PFSK-1 (cell line): Measurements from ENCODE around the gene SLC43A3.

Experiments used
- FOXP2 ChIP-seq: optimal IDR thresholded peaks from 2 replicates; pipeline ENCODE3; 2011; ENCODE audit warnings: borderline replicate concordance, control low read depth, inconsistent platforms; ENCODE audit not compliant: insufficient read depth; ENCODE audit errors: extremely low read length, extremely low read depth
- POLR2AphosphoS5 ChIP-seq: IDR thresholded peaks from 2 replicates; pipeline ENCODE4 v1.6.1; 2012; ENCODE audit warnings: low read depth, mild to moderate bottlenecking, control low read depth, low read length, moderate library complexity
- SIN3A ChIP-seq: IDR thresholded peaks from 2 replicates; pipeline ENCODE4 v1.6.1; 2012; ENCODE audit warnings: mild to moderate bottlenecking, low read length, moderate library complexity, borderline replicate concordance; ENCODE audit not compliant: insufficient read depth
- TAF1 ChIP-seq: IDR thresholded peaks from 2 replicates; pipeline ENCODE4 v1.6.1; 2012; ENCODE audit warnings: low read length, control low read depth, borderline replicate concordance; ENCODE audit not compliant: insufficient read depth
- TF ChIP-seq, protein P1 (sequence below), 2 experiments: IDR thresholded peaks; 2 replicates each; pipeline versions ENCODE4 v1.6.1 to v1.8.0; 2011 to 2012; ENCODE audit warnings: low read depth in 2 of 2, low read length in 2 of 2, control low read depth in 1 of 2, inconsistent platforms in 1 of 2, mild to moderate bottlenecking in 1 of 2, moderate library complexity in 1 of 2; ENCODE audit not compliant: insufficient read depth in 1 of 2

The SLC43A3 gene

DNA sequence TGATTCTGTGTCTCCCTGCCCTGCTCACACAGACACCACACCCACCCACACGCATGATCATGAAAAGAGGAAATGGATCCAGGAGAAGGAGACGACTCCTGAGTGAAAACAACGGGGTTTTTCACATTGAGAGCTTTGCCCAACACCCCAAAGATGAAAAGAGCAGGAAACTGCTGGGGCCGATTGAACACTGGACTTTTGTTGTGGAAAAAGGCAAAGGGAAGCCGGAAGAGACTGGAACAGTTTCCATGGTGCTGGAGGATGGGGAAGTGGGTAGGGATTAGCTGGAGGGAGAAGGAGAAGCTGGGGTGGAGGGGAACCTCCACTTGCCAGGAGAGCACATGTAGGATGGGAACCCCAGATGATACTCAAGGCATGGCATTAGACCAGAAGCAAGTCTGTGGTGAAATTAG lies 5.2 kb upstream of the SLC43A3 start:
- TF ChIP-seq TAF1, result no peak
- TF ChIP-seq SIN3A, result no peak
- no peak for TF ChIP-seq FOXP2
- TF ChIP-seq, protein P1, sequence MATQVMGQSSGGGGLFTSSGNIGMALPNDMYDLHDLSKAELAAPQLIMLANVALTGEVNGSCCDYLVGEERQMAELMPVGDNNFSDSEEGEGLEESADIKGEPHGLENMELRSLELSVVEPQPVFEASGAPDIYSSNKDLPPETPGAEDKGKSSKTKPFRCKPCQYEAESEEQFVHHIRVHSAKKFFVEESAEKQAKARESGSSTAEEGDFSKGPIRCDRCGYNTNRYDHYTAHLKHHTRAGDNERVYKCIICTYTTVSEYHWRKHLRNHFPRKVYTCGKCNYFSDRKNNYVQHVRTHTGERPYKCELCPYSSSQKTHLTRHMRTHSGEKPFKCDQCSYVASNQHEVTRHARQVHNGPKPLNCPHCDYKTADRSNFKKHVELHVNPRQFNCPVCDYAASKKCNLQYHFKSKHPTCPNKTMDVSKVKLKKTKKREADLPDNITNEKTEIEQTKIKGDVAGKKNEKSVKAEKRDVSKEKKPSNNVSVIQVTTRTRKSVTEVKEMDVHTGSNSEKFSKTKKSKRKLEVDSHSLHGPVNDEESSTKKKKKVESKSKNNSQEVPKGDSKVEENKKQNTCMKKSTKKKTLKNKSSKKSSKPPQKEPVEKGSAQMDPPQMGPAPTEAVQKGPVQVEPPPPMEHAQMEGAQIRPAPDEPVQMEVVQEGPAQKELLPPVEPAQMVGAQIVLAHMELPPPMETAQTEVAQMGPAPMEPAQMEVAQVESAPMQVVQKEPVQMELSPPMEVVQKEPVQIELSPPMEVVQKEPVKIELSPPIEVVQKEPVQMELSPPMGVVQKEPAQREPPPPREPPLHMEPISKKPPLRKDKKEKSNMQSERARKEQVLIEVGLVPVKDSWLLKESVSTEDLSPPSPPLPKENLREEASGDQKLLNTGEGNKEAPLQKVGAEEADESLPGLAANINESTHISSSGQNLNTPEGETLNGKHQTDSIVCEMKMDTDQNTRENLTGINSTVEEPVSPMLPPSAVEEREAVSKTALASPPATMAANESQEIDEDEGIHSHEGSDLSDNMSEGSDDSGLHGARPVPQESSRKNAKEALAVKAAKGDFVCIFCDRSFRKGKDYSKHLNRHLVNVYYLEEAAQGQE (IDR thresholded peaks at IDR 0.05; ENCODE audit: insufficient read depth in 1 of 2, low read depth in 2 of 2, low read length in 2 of 2), result no peak

DNA sequence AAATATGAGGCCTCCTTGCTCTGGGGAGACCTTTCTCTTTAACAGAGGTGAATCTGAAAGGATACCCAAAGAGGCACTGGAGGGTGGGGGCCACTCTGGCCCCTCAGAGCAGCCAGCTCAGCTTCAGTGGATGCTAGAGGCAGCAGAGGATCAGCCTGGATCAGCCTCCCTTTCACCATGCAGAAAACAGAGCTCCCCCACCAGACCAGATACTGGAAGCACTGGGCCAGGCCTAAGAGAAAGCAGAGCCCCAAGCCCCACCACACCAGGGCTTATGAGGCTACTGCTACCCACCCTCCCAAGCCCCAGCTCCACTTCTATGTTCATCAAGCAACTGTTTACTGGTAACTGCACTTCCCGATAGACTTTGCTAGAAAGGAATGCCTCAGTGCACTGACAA lies 4.0 kb upstream of the SLC43A3 start:
- TF ChIP-seq POLR2AphosphoS5, result no peak
- no peak for TF ChIP-seq FOXP2
- no peak for TF ChIP-seq SIN3A
- TF ChIP-seq, protein P1 (IDR thresholded peaks at IDR 0.05; ENCODE audit: insufficient read depth in 1 of 2, low read depth in 2 of 2, low read length in 2 of 2), result no peak
- TF ChIP-seq TAF1, result no peak

DNA sequence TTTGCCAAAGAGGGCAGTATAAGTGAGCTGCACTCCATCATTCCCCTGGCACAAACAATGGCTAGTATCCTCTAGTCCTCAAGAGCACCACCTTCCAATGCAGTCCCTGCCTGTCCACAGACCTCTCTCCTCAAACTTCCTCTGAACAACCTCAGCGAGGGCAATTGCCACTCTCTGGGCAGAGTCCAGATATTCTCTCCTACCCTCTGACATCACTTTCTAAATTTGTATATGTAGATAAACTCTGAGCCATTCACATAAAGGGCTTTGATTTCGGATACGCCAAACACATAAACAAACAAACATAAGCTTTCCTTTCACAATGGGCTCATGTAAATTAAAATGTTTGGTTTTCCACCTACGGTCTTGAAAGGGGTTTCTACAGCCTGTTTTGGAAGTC lies 3.0 kb upstream of the SLC43A3 start:
- no peak for TF ChIP-seq SIN3A
- TF ChIP-seq FOXP2, result no peak
- TF ChIP-seq POLR2AphosphoS5, result no peak
- TF ChIP-seq, protein P1 (IDR thresholded peaks at IDR 0.05; ENCODE audit: insufficient read depth in 1 of 2, low read depth in 2 of 2, low read length in 2 of 2), result no peak
- no peak for TF ChIP-seq TAF1

DNA sequence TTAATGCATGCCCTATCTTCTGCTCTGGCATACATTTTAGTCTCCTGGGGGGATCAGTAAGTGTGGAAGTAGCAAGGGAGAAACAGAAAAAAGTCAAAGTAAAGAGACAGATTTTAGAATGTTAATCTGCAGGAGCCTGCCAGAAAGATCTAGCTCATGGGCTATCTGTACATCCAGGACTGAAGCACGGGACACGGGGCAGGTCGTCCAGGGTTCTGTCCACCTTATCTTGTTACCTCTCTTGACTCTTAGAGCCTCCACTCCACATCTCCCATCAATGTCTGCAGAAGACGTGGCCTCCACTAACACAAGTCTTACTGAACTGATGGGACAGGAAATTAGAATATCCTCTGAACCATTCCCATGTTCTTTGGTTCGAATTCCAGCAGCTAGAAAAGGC lies 1.7 kb upstream of the SLC43A3 start:
- TF ChIP-seq, protein P1 (IDR thresholded peaks at IDR 0.05; ENCODE audit: insufficient read depth in 1 of 2, low read depth in 2 of 2, low read length in 2 of 2), result no peak
- no peak for TF ChIP-seq SIN3A
- no peak for TF ChIP-seq TAF1
- no peak for TF ChIP-seq POLR2AphosphoS5

DNA sequence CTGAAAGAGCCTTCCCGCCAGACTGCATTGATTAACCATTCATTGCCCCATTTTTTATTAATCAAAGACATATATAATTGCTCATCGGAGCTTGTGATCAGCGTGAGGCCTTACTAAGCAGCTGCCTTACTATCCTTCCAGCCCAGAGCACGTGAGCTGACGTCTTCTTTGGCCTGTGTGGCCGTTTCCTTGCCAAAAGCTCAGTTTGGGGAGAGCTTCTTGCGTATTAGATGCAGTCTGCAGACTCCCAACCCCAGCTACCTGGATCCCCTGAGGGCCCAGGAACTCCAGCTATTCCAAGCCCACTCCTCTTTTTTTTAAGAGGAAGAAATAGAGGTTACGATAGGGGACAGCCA lies 784 bp upstream of the SLC43A3 start:
- no peak for TF ChIP-seq SIN3A
- TF ChIP-seq, protein P1 (IDR thresholded peaks at IDR 0.05; ENCODE audit: insufficient read depth in 1 of 2, low read depth in 2 of 2, low read length in 2 of 2), result no peak
- TF ChIP-seq FOXP2, result no peak
- no peak for TF ChIP-seq POLR2AphosphoS5
- no peak for TF ChIP-seq TAF1
